ENCODE results near the gene CXCR5. TPM values are rescaled to one million over a fixed set of nuclear protein-coding genes. Genes with fewer than 3 reads are reported as not detected.
"Not testable (repeated sequence)": the region's sequence is repeated elsewhere in the genome, so short reads cannot be mapped to it uniquely, and the experiment has no call there.

The CXCR5 gene, protein sequence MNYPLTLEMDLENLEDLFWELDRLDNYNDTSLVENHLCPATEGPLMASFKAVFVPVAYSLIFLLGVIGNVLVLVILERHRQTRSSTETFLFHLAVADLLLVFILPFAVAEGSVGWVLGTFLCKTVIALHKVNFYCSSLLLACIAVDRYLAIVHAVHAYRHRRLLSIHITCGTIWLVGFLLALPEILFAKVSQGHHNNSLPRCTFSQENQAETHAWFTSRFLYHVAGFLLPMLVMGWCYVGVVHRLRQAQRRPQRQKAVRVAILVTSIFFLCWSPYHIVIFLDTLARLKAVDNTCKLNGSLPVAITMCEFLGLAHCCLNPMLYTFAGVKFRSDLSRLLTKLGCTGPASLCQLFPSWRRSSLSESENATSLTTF
- under 1 TPM in 1 of 2 donors, not detected in 1; 0.10 TPM for total RNA-seq
- long read RNA-seq, donor 1, partial matches to known transcripts, result 0 of 4 reads
- long read RNA-seq, donor 1, other reads (novel, unspliced or antisense), result 4 of 4 reads
- long read RNA-seq, donor 2, full-length matches to known transcripts, result 1 of 10 reads
- long read RNA-seq, donor 2, partial matches to known transcripts, result 0 of 10 reads
- long read RNA-seq, donor 2, other reads (novel, unspliced or antisense), result 9 of 10 reads

DNA sequence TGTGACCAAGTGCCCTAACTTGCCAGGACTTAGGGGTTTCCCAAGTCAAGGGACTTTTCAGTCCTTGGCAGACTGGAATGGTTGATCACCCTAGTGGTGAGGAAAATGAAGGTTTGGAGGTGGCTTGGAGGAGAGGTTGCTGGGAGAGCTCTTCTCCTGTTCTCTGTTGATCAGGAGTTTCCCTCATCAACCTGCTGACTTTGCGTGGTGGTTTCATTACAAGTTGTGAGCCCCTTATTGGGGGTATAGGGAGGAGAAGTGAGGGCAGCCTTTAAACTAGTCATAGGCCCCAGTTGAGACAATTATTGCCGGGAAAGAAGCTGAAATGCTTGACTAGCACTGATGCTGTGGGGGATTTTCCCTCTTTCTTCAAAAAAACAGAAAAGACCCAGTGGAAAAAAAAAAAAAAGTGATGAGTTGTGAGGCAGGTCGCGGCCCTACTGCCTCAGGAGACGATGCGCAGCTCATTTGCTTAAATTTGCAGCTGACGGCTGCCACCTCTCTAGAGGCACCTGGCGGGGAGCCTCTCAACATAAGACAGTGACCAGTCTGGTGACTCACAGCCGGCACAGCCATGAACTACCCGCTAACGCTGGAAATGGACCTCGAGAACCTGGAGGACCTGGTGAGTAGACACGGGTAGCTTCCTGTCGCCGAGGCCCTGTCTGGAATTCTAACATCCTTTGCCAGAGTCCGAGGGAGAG is at the start of gene CXCR5:
Gene CXCR5, plus strand, starts transcription at position 525 of the 704 bp plus-strand sequence. Its CDS starts 50 bp downstream, at position 575.
- DNase-seq (ENCODE audit: low spot score), result peak; percentile 64
- intact Hi-C loops (cut with DNase I), result no loop called here

DNA sequence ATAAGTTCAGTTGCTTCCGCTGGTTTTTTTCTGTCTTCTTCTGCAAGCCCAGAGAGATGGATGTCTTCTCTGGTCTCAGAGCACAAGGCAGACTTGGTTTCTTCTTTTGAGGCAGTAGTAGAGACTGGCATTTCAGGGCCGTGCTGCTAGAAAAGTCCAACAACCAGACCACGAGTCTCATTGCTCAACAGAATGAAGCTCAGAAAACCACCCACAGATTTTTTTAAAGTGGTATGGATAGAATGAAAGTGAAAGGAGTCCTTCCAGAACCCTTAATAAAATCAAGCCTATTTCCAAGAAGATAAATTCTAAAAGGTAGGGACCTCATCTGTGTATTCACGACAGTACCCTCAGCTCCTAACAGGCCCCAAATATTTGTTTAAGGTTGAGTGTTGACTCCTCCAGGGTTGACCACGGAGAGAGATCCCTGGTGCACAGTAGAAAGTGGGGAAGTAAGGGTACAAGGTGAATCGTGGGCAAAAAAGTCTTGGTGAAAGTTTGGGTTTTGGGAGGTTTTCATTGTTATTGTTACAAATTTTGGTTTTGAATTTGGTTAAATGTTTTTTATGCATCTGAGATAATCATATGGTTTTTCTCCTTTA is 49.2 kb upstream of the CXCR5 start:
- intact Hi-C loops (cut with DNase I), result no loop called here
- no peak for DNase-seq (ENCODE audit: low spot score)

DNA sequence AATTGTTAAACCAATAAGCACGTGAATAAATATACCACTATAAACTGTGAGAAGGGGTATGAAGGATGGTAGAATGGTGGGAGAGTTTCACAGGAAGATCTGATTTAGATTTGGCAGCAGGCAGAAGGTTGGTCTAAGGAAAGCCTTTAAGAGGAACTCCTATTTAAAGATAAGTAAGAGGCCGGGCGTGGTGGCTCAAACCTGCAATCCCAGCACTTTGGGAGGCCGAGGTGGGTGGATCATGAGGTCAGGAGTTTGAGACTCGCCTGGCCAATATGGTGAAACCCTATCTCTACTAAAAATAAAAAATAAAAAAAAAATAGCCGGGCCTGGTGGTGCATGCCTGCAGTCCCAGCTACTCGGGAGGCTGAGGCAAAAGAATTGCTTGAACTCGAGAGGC is 45.8 kb upstream of the CXCR5 start:
- no peak for DNase-seq (ENCODE audit: low spot score)
- intact Hi-C loops (cut with DNase I), result no loop called here

DNA sequence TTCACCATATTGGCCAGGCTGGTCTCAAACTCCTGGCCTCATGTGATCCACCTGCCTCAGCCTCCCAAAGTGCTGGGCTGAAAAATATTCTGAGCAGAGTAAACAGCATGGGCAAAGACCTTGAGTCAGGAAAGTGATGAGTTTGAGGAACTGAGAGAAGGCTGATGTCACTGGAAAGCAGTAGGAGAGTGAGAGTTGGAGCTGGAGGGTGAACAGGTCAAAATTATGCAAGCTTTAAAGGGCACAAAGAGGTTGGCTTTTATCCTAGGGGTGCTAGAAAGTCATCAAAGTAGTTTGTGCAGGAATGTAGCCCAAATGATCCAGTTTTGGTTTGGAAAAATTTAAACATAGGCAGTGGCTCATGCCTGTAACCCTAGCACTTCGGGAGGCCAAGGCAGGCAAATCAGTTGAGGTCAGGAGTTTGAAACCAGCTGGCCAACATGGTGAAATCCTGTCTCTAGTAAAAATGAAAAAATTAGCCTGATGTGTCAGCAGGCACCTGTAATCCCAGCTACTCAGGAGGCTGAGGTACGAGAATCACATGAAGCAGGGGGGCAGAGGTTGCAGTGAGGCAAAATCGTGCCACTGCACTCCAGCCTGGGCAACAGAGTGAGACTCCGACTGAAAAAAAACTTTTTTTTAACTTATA is 44.7 kb upstream of the CXCR5 start:
- peak; percentile 16 for DNase-seq (ENCODE audit: low spot score)
- intact Hi-C loops (cut with DNase I), result no loop called here

DNA sequence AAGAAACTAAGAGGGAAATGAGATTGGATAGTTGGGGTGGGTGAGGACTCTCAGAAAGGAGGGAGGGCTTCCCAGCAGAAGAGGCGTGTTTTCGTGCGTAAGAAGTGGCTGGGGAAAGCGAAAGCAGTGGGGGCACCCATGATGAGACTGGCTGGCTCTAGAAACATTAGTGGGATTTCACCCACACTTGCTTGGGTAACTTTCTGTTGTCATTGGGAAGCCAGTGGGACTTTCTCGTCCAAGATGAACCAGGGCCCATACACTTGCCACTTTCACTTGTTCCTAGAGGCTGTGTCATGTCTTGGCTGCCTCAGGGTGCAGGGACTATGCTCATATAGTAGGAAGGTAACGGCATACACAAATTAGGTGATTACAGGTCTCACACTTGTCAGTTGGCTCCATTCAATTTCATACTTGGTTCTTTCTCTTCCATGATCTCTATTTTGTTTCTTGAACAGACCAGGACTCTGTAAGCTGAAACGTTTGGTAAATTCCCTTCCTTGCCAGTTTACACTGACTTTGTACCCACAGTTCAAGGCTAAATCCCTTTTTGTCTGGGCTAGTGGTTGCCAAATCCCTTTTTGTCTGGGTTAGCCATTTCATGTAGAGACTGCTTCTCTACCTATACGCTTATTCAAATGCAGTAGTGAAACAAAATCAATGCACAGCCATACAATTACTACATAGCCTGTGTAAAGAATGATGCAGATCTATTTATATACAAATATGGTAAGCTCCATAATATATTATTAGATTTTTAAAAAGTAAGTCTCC is 42.0 kb upstream of the CXCR5 start:
- intact Hi-C loops (cut with DNase I), result no loop called here
- DNase-seq (ENCODE audit: low spot score), result peak; percentile 37

DNA sequence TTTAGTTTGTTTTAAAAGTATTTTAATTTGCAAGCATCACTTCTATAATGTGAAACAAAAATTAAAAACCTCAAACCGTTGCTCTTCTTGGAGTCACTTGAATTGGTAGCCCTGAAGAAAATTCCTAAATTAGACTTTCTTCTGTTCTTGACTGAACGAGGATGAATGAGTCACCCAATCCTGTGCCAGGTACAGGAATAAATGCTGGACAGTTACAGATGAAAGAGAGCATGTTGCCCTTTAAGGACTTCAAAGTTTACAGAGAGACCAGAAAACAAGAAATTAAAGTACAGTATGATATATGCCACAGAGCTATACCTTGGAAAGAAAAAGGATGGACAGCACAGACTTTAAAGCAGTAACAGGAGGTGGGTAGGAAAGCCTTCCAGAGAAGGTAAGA is 41.3 kb upstream of the CXCR5 start:
- no peak for DNase-seq (ENCODE audit: low spot score)
- intact Hi-C loops (cut with DNase I), result no loop called here

DNA sequence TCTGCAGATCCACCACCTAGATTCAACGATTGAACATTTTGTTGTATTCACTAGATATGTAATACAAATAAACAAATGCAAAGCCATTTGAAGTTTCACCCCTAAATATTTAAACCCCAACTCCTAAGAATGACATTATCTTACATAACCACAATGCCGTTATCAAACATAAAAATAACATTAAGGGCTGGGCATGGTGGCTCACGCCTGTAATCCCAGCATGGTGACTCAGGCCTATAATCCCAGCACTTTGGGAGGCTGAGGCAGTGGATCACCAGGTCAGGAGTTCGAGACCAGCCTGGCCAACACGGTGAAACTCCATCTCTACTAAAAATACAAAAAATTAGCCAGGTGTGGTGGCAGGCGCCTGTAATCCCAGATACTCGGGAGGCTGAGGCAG is 40.8 kb upstream of the CXCR5 start:
- DNase-seq (ENCODE audit: low spot score), result peak; percentile 15
- intact Hi-C loops (cut with DNase I), result not testable (repeated sequence)

DNA sequence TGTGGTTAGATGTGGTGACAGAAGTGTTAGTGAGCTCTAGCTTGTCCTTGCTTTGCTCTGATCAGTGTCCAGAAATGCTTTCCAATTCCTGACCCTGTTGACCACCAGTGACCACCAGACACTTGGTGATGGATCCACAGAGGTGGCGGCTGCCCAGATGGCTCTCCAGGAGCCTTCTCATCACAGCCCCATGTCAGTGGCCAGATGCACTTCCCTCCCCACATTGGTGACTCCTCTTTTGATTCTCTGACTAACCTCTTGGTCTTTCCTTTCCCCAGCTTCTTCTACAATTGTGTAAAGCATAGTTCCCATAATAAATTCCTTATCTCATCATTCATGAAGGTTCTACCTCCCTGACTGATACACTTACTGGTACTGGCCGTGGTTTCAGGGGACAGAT is 40.1 kb upstream of the CXCR5 start:
- DNase-seq (ENCODE audit: low spot score), result peak; percentile 41
- intact Hi-C loops (cut with DNase I), result no loop called here

DNA sequence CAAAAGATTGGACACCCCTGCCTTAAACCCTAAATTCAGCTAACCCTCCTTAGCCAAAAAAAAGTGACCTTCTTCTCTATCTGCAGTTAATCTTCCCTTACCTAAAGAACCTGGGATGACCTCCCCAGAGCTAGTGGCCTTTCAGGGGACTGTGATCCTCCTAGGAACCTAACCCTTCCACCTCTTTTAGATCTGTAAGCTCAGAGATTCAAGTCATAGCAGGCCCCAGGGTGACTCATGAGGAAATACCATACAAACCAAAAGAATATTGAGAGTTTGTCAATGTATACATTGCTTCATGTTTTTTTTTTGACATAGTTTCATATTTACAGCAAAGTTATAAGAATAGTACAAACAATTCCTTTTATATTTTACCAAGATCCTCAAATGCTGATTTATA is 38.3 kb upstream of the CXCR5 start:
- intact Hi-C loops (cut with DNase I), result no loop called here
- no peak for DNase-seq (ENCODE audit: low spot score)

DNA sequence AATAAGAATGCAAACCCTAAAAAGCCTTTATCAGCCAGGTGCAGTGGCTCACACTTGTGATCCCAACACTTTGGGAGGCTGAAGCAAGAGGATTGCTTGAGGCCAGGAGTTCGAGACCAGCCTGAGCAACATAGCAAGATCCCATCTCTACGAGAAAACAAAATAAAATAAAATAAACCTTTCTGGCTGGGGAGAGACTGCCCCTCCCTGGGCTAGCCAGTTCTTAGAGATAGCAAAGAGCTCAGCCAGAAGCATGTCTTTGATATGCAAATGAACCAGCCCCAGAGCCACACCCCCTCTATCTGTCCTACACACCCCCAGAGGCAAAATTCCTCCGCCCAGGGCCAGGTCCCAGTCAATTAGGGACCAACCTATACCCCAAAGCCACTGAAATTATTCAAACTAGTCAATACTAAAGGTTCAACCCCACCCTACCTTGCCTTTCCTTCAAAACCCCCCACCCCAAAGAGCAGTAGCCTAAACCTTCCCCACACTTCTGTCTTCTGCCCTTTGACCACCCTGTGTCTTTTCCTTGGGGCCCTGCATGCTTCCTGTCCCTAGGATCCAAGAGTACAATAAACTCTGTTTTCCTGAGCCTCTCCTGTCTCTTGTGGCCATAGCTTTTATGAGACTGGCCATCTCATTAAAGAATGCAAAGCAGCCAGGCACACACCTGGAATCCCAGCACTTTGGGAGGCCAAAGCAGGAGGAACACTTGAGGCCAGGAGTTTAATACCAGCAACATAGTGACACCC is 37.3 kb upstream of the CXCR5 start:
- intact Hi-C loops (cut with DNase I), result no loop called here
- peak; percentile 14 for DNase-seq (ENCODE audit: low spot score)

DNA sequence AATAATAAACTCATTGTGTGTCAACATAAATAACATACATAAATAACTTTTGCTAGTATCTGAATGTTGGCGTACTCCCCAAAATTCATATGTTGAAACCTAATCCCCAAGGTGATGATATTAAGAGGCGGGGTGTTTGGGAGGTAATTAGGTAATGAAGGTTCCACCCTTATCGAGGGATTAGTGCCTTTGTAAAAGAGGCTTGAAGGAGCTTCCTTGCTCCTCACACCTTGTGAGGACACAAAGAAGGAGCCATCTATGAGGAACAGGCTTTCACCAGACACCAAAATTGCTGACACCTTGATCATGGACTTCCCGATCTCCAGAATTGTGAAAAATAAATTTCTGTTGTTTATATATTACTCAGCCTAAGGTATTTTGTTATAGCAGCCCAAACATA is 33.9 kb upstream of the CXCR5 start:
- DNase-seq (ENCODE audit: low spot score), result no peak
- intact Hi-C loops (cut with DNase I), result loop anchor here in 1 of 2 donors (10.0 kb wide), 1 partner anchor 1795 kb away; no protein-coding TSS in a partner anchor

DNA sequence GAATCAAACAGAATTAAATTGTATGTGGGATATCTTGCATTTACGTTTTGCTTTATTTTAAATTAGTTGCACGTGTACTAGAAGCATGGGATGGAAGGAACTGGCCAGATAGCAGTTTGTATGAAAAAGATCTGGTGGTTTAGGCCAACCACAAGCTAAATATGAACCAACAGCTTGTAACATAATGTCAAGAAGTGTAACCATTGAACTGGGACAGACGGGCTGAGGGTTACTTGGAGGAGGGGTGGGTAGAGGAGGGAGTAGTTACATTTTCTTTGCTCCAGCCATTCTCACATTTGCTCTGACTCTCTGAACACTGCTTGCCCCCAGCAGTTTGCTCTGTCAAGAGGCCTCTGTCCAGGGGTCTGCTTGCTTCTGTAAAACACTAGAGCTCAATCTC is 31.7 kb upstream of the CXCR5 start:
- no peak for DNase-seq (ENCODE audit: low spot score)
- intact Hi-C loops (cut with DNase I), result loop anchor here in 1 of 2 donors (10.0 kb wide), 1 partner anchor 1793 kb away; no protein-coding TSS in a partner anchor

DNA sequence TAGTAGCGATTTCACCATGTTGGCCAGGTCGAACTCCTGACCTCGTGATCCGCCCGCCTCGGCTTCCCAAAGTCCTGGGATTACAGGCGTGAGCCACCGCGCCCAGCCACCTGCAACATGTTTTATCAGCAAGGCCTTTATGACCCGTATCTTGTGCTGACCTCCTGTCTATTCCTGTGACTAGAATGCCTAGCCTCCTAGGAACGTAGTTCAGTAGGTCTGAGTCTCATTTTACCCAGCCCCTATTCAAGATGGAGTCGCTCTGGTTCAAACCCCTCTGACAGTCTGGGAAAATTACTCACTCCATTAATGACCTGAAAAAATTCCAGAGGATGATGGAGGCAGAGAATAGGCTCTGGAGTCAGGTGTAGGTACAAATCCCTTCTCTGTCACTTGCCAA is 30.0 kb upstream of the CXCR5 start:
- peak; percentile 43 for DNase-seq (ENCODE audit: low spot score)
- intact Hi-C loops (cut with DNase I), result loop anchor here in 1 of 2 donors (10.0 kb wide), 1 partner anchor 1791 kb away; no protein-coding TSS in a partner anchor

DNA sequence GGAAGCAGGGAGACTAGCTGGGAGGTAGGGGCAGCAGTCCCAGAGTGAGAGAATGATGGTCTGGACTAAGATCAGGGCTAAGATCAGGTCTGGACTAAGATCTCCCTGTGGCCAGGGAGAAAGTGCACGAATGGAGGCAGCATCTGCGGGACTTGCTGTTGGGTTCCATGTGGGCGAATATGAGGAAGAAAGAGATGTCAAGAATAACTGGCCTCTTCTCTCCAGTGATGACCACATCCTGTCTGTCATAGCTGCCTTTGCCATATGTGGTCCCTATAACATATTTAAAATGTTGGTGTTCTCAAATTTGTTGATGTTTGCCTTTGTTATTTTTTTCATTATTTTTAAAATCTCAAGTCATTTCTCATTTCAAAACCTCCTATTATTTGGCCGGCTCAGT is 27.4 kb upstream of the CXCR5 start:
- intact Hi-C loops (cut with DNase I), result loop anchor here in 1 of 2 donors (10.0 kb wide), 1 partner anchor 1788 kb away; no protein-coding TSS in a partner anchor
- peak; percentile 11 for DNase-seq (ENCODE audit: low spot score)

DNA sequence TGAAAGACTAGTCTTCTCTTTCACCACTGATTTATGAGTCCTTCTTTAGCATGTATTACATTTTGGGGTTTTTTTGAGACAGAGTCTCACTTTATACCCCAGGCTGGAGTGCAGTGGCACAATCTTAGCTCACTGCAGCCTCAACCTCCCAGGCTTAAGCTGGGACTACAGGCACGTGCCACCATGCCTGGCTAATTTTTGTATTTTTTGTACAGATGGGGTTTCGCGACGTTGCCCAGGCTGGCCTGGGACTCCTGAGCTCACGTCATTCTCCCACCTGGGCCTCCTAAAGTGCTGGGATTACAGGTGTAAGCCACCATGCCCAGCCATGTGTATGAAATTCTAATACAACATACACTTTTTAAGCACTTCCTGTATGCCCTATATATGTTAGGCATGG is 26.3 kb upstream of the CXCR5 start:
- intact Hi-C loops (cut with DNase I), result loop anchor here in 1 of 2 donors (10.0 kb wide), 1 partner anchor 1787 kb away; no protein-coding TSS in a partner anchor
- DNase-seq (ENCODE audit: low spot score), result peak; percentile 14

DNA sequence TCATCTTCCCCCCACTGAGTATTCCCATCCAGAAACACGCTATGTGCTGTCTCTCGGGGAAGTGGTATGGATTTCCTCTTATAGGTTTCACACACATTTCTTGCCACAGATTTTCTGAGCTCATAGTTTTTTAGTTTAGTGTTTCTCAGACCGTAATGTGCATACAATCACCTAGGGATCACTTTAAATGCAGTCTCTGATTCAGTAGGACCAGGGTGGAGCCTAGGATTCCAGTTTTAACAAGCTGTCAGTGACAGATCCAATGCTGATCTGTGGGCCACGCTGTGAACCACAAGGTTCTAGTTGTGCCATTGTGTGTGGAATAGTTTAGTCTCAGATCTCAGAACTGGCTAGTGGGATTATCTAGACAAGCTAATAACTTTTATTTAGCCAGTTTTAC is 23.7 kb upstream of the CXCR5 start:
- DNase-seq (ENCODE audit: low spot score), result no peak
- intact Hi-C loops (cut with DNase I), result loop anchor here in 1 of 2 donors (10.0 kb wide), 1 partner anchor 1785 kb away; no protein-coding TSS in a partner anchor

DNA sequence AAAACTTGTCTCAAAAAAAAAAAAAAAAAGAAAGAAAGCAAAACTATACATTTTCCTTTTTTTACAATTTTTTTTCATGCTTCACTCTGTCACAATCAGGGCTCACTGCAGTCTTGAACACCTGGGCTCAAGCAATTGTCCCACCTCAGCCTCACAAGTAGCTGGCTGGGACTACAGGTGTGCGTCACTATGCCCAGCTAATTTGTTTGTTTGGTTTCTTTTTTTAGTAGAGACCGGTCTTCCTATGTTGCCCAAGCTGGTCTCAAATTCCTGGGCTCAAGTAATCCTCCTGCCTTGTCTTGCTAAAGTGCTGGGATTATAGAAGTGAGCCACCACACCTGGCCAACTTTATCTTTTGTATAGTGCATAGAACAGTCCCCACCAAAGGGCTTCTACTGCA is 15.0 kb upstream of the CXCR5 start:
- intact Hi-C loops (cut with DNase I), result no loop called here
- DNase-seq (ENCODE audit: low spot score), result no peak

All from posterior vena cava (tissue), 2 donors.